HEK293 (cell line): Measurements from ENCODE around the gene RPL10.

ENCODE experiments used
- CTCF ChIA-PET: fragments of 350-600 bp; formaldehyde crosslinking; extraction: SDS; loops from one replicate; lab custom pipeline; 2021; ENCODE audit warnings: antibody characterized with exemption; lab: Yijun Ruan, JAX
- POLR2A ChIA-PET: fragments of 300-600 bp; formaldehyde crosslinking; extraction: SDS; loops from one replicate; lab custom pipeline; 2020; ENCODE audit warnings: antibody characterized with exemption, inconsistent platforms; lab: Yijun Ruan, JAX
- H3K27ac ChIP-seq: fragments of 200-500 bp; sonication (Bioruptor generic); 2 replicates; pipeline ENCODE4 v1.5.1; 2014; ENCODE audit warnings: low read depth, low read length, control low read depth, inconsistent platforms; ENCODE audit errors: extremely low read depth
- H3K36me3 ChIP-seq, 2 experiments: fragments of 200-500 bp in 1 of 2; sonication (Bioruptor generic) in 1 of 2; 1 replicate in 1 of 2; 2 replicates in 1 of 2; pipeline ENCODE4 v1.5.1; 2014 to 2017; ENCODE audit warnings: inconsistent platforms in 2 of 2, low read length in 2 of 2; ENCODE audit not compliant: control insufficient read depth in 2 of 2, insufficient read depth in 1 of 2
- H3K4me1 ChIP-seq: fragments of 200-500 bp; sonication (Bioruptor generic); 2 replicates; pipeline ENCODE4 v1.5.1; 2014; ENCODE audit warnings: mild to moderate bottlenecking, low read length, inconsistent platforms; ENCODE audit not compliant: control insufficient read depth, insufficient read depth
- H3K4me3 ChIP-seq: 2 replicates; pipeline ENCODE4 v1.5.1; 2011; ENCODE audit warnings: low read depth, mild to moderate bottlenecking, control low read depth, low read length, moderate library complexity
- H3K9me3 ChIP-seq: fragments of 200-500 bp; sonication (Bioruptor generic); 2 replicates; pipeline ENCODE4 v1.5.1; 2014; ENCODE audit warnings: low read depth, low read length, inconsistent platforms; ENCODE audit not compliant: control insufficient read depth, insufficient read depth
- GLIS1 ChIP-seq: fragments of 450-650 bp; formaldehyde crosslinking; IDR thresholded peaks from 2 replicates; pipeline ENCODE4 v1.5.1; 2016; ENCODE audit warnings: missing biosample characterization, missing genetic modification characterization
- GLIS2 ChIP-seq: fragments of 450-650 bp; formaldehyde crosslinking; IDR thresholded peaks from 2 replicates; pipeline ENCODE4 v1.5.1; 2016; ENCODE audit warnings: missing biosample characterization, missing genetic modification characterization
- HIC1 ChIP-seq: fragments of 450-650 bp; formaldehyde crosslinking; IDR thresholded peaks from 2 replicates; pipeline ENCODE4 v1.5.1; 2016; ENCODE audit warnings: missing biosample characterization, missing genetic modification characterization
- KLF9 ChIP-seq: fragments of 450-650 bp; formaldehyde crosslinking; IDR thresholded peaks from 2 replicates; pipeline ENCODE4 v1.5.1; 2016; ENCODE audit warnings: missing biosample characterization, missing genetic modification characterization, low read depth
- OSR2 ChIP-seq: fragments of 450-650 bp; formaldehyde crosslinking; IDR thresholded peaks from 2 replicates; pipeline ENCODE4 v1.5.1; 2016; ENCODE audit warnings: missing biosample characterization, missing genetic modification characterization
- REPIN1 ChIP-seq: fragments of 450-650 bp; formaldehyde crosslinking; IDR thresholded peaks from 2 replicates; pipeline ENCODE4 v1.5.1; 2017; ENCODE audit warnings: missing biosample characterization, missing genetic modification characterization, low read depth
- SP2 ChIP-seq: fragments of 450-650 bp; formaldehyde crosslinking; IDR thresholded peaks from 2 replicates; pipeline ENCODE4 v1.5.1; 2016; ENCODE audit warnings: missing biosample characterization, missing genetic modification characterization
- YY1 ChIP-seq: fragments of 450-650 bp; formaldehyde crosslinking; IDR thresholded peaks from 2 replicates; pipeline ENCODE4 v1.5.1; 2018; ENCODE audit warnings: missing biosample characterization, missing genetic modification characterization
- ZBTB20 ChIP-seq: fragments of 450-650 bp; formaldehyde crosslinking; IDR thresholded peaks from 2 replicates; pipeline ENCODE4 v1.5.1; 2016; ENCODE audit warnings: missing biosample characterization, missing genetic modification characterization
- ZBTB48 ChIP-seq: fragments of 450-650 bp; formaldehyde crosslinking; IDR thresholded peaks from 2 replicates; pipeline ENCODE4 v1.5.1; 2016; ENCODE audit warnings: missing biosample characterization, missing genetic modification characterization
- ZEB2 ChIP-seq: fragments of 450-650 bp; formaldehyde crosslinking; IDR thresholded peaks from 2 replicates; pipeline ENCODE4 v1.5.1; 2016; ENCODE audit warnings: missing biosample characterization, missing genetic modification characterization
- ZFP37 ChIP-seq: fragments of 450-650 bp; formaldehyde crosslinking; IDR thresholded peaks from 2 replicates; pipeline ENCODE4 v1.5.1; 2016; ENCODE audit warnings: missing biosample characterization, missing genetic modification characterization
- ZNF140 ChIP-seq: fragments of 450-650 bp; formaldehyde crosslinking; IDR thresholded peaks from 2 replicates; pipeline ENCODE4 v1.5.1; 2016; ENCODE audit warnings: missing biosample characterization, missing genetic modification characterization
- ZNF16 ChIP-seq: fragments of 450-650 bp; formaldehyde crosslinking; IDR thresholded peaks from 2 replicates; pipeline ENCODE4 v1.5.1; 2016; ENCODE audit warnings: low read depth, missing biosample characterization, missing genetic modification characterization
- ZNF175 ChIP-seq: fragments of 450-650 bp; formaldehyde crosslinking; IDR thresholded peaks from 2 replicates; pipeline ENCODE4 v1.5.1; 2016; ENCODE audit warnings: missing biosample characterization, missing genetic modification characterization
- ZNF2 ChIP-seq: fragments of 450-650 bp; formaldehyde crosslinking; IDR thresholded peaks from 2 replicates; pipeline ENCODE4 v1.5.1; 2016; ENCODE audit warnings: missing biosample characterization, missing genetic modification characterization
- ZNF214 ChIP-seq: fragments of 450-650 bp; formaldehyde crosslinking; IDR thresholded peaks from 2 replicates; pipeline ENCODE4 v1.5.1; 2017; ENCODE audit warnings: missing biosample characterization, mild to moderate bottlenecking, missing genetic modification characterization, borderline replicate concordance
- ZNF311 ChIP-seq: fragments of 450-650 bp; formaldehyde crosslinking; IDR thresholded peaks from 2 replicates; pipeline ENCODE4 v1.5.1; 2017; ENCODE audit warnings: missing biosample characterization, missing genetic modification characterization, borderline replicate concordance
- ZNF335 ChIP-seq: fragments of 450-650 bp; formaldehyde crosslinking; conservative IDR thresholded peaks from 2 replicates; pipeline ENCODE4 v1.5.1; 2016; ENCODE audit warnings: missing biosample characterization, missing genetic modification characterization
- ZNF366 ChIP-seq: fragments of 450-650 bp; formaldehyde crosslinking; conservative IDR thresholded peaks from 2 replicates; pipeline ENCODE4 v1.5.1; 2016; ENCODE audit warnings: missing biosample characterization, missing genetic modification characterization
- ZNF416 ChIP-seq: fragments of 450-650 bp; formaldehyde crosslinking; IDR thresholded peaks from 2 replicates; pipeline ENCODE4 v1.5.1; 2016; ENCODE audit warnings: missing biosample characterization, missing genetic modification characterization
- ZNF423 ChIP-seq: fragments of 450-650 bp; formaldehyde crosslinking; IDR thresholded peaks from 2 replicates; pipeline ENCODE4 v1.5.1; 2016; ENCODE audit warnings: missing biosample characterization, missing genetic modification characterization
- ZNF48 ChIP-seq: fragments of 450-650 bp; formaldehyde crosslinking; IDR thresholded peaks from 2 replicates; pipeline ENCODE4 v1.5.1; 2016; ENCODE audit warnings: missing biosample characterization, missing genetic modification characterization
- ZNF600 ChIP-seq: fragments of 450-650 bp; formaldehyde crosslinking; IDR thresholded peaks from 2 replicates; pipeline ENCODE4 v1.5.1; 2016; ENCODE audit warnings: missing biosample characterization, missing genetic modification characterization
- ZNF621 ChIP-seq: fragments of 450-650 bp; formaldehyde crosslinking; IDR thresholded peaks from 2 replicates; pipeline ENCODE4 v1.5.1; 2017; ENCODE audit warnings: missing biosample characterization, missing genetic modification characterization
- ZNF677 ChIP-seq: fragments of 450-650 bp; IDR thresholded peaks from 2 replicates; pipeline ENCODE4 v1.5.0; 2018; ENCODE audit warnings: missing biosample characterization, mild to moderate bottlenecking, missing genetic modification characterization, moderate library complexity
- ZNF701 ChIP-seq: fragments of 450-650 bp; formaldehyde crosslinking; IDR thresholded peaks from 2 replicates; pipeline ENCODE4 v1.5.1; 2016; ENCODE audit warnings: missing biosample characterization, missing genetic modification characterization
- ZNF707 ChIP-seq: fragments of 450-650 bp; formaldehyde crosslinking; IDR thresholded peaks from 2 replicates; pipeline ENCODE4 v1.5.1; 2016; ENCODE audit warnings: missing biosample characterization, missing genetic modification characterization
- ZNF747 ChIP-seq: fragments of 450-650 bp; formaldehyde crosslinking; IDR thresholded peaks from 2 replicates; pipeline ENCODE4 v1.5.1; 2016; ENCODE audit warnings: missing biosample characterization, missing genetic modification characterization
- TF ChIP-seq, protein P1 (sequence below): fragments of 450-650 bp; formaldehyde crosslinking; IDR thresholded peaks from 2 replicates; pipeline ENCODE4 v1.5.1; 2016; ENCODE audit warnings: missing biosample characterization, missing genetic modification characterization
- TF ChIP-seq, protein P2 (sequence below): fragments of 450-650 bp; formaldehyde crosslinking; IDR thresholded peaks from 2 replicates; pipeline ENCODE4 v1.5.1; 2017; ENCODE audit warnings: missing biosample characterization, missing genetic modification characterization
- TF ChIP-seq, protein P3 (sequence below): sonication (generic); formaldehyde crosslinking; IDR thresholded peaks from 2 replicates; pipeline ENCODE4 v1.8.1; 2022; ENCODE audit warnings: mild to moderate bottlenecking, moderate library complexity, missing genetic modification reagents

The RPL10 gene

DNA sequence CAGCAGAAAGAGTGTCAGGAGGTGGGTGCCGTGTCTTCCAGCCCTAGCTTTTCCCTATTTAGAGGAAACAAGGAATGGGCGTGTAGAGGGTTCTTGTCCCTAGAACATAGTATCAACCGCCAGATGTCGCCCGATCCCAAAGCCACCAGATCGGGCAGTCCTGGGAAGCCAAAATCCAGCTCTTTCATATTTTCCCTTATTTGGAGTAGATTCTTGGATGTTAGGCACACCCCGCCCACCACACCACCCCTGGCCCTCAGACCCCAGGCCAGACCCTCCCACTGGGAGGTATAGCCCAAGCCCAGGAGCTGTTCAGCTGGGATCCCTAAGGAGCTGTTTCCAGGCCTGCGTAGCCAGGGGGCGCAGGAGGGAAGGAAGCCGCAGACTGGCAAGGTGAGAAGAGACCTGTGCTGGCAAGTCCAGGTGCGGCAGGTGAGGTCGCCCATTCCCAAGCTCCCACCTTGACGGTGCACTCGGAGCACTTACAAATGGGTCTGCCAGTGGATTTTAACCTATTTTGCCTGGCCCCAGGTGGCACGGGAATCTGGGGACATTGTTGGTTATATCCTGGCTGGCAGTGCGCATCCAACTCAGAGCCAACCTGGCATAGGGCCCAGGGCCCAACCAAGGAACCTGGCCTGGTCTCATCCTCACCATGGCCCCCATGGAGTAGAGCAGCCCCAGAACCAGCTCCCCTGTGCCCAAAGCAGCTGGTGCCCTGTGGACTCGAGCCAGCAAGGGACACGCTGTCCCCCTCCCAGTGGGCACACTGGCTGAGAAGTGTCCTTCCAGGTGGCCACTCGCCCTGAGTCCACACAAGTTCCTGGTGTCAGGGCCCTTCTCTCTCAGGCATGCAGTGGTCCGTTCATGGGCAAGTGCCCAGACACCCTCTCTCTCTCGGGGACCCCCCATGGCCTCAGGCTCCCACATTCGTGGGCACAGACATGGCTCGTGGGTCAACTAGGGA, 24.6 kb upstream of the RPL10 start:
- H3K4me3 ChIP-seq = peak overlapping the region; percentile 42
- CTCF ChIA-PET = interaction anchor here (0.6 to 3.8 kb wide), 23 partner anchors 9 to 360 kb away, joined by 3 to 29 read pairs (median 3); partner anchors contain the start of gene UBL4A
- H3K4me1 ChIP-seq = peaks cover 18% of the 10 kb centered on the region
- no peaks in the 10 kb centered on the region for H3K9me3 ChIP-seq
- H3K36me3 ChIP-seq = peaks cover 0 to 11% of the 10 kb centered on the region in 2 experiments; a peak in 1 of 3 replicates
- peak overlapping the region; percentile 55 for H3K27ac ChIP-seq
- POLR2A ChIA-PET = interaction anchor here (0.8 to 2.4 kb wide), 11 partner anchors 8 to 168 kb away, joined by 3 to 19 read pairs (median 4); partner anchors contain the start of genes DNASE1L1, LAGE3, RPL10 and SLC10A3
- TF ChIP-seq ZNF311 (tag by site-specific recombination) (no peak), ZNF366 (0 out of 2 replicates have a peak, but pooled peaks have one; percentile 41), ZNF140 (tag by site-specific recombination) (no peak), HIC1 (tag by site-specific recombination) (peak; percentile 78; the same call in 1 of the 2 replicates), ZNF707 (tag by site-specific recombination) (peak; percentile 56; the same call in 1 of the 2 replicates), REPIN1 (tag by site-specific recombination) (no peak), ZNF48 (no peak), ZNF701 (tag by site-specific recombination) (no peak), ZNF16 (no peak), KLF9 (0 out of 2 replicates have a peak, but pooled peaks have one; percentile 34), ZBTB20 (peak; percentile 65; the same call in 1 of the 2 replicates), GLIS2 (tag by site-specific recombination) (peak; percentile 53), ZNF600 (tag by site-specific recombination) (peak; percentile 31; the same call in 1 of the 2 replicates), GLIS1 (tag by site-specific recombination) (peak; percentile 47), ZNF677 (tag by site-specific recombination) (no peak), ZNF621 (tag by site-specific recombination) (no peak), ZNF335 (tag by site-specific recombination) (peak; percentile 39), ZNF175 (tag by site-specific recombination) (no peak), ZNF214 (tag by site-specific recombination) (no peak), ZNF2 (0 out of 2 replicates have a peak, but pooled peaks have one; percentile 17), ZFP37 (tag by site-specific recombination) (no peak), ZBTB48 (tag by site-specific recombination) (peak; percentile 49; the same call in 1 of the 2 replicates), ZNF423 (tag by site-specific recombination) (peak; percentile 63; the same call in 1 of the 2 replicates), ZEB2 (tag by site-specific recombination) (peak; percentile 91), SP2 (peak; percentile 58), OSR2 (tag by site-specific recombination) (peak; percentile 33), ZNF747 (tag by site-specific recombination) (no peak), ZNF416 (no peak), YY1 (tag by site-specific recombination) (no peak)
- TF ChIP-seq, protein P1, sequence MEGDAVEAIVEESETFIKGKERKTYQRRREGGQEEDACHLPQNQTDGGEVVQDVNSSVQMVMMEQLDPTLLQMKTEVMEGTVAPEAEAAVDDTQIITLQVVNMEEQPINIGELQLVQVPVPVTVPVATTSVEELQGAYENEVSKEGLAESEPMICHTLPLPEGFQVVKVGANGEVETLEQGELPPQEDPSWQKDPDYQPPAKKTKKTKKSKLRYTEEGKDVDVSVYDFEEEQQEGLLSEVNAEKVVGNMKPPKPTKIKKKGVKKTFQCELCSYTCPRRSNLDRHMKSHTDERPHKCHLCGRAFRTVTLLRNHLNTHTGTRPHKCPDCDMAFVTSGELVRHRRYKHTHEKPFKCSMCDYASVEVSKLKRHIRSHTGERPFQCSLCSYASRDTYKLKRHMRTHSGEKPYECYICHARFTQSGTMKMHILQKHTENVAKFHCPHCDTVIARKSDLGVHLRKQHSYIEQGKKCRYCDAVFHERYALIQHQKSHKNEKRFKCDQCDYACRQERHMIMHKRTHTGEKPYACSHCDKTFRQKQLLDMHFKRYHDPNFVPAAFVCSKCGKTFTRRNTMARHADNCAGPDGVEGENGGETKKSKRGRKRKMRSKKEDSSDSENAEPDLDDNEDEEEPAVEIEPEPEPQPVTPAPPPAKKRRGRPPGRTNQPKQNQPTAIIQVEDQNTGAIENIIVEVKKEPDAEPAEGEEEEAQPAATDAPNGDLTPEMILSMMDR (tag by site-specific recombination) = peak; percentile 45; the same call in 1 of the 2 replicates
- TF ChIP-seq, protein P2, sequence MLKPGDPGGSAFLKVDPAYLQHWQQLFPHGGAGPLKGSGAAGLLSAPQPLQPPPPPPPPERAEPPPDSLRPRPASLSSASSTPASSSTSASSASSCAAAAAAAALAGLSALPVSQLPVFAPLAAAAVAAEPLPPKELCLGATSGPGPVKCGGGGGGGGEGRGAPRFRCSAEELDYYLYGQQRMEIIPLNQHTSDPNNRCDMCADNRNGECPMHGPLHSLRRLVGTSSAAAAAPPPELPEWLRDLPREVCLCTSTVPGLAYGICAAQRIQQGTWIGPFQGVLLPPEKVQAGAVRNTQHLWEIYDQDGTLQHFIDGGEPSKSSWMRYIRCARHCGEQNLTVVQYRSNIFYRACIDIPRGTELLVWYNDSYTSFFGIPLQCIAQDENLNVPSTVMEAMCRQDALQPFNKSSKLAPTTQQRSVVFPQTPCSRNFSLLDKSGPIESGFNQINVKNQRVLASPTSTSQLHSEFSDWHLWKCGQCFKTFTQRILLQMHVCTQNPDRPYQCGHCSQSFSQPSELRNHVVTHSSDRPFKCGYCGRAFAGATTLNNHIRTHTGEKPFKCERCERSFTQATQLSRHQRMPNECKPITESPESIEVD (tag by site-specific recombination) = no peak
- TF ChIP-seq, protein P3, sequence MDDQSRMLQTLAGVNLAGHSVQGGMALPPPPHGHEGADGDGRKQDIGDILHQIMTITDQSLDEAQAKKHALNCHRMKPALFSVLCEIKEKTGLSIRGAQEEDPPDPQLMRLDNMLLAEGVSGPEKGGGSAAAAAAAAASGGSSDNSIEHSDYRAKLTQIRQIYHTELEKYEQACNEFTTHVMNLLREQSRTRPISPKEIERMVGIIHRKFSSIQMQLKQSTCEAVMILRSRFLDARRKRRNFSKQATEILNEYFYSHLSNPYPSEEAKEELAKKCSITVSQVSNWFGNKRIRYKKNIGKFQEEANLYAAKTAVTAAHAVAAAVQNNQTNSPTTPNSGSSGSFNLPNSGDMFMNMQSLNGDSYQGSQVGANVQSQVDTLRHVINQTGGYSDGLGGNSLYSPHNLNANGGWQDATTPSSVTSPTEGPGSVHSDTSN (CRISPR knock-in tag) = no peak
